Cardiac fibroblast (primary cell): ENCODE results near the gene HS3ST3B1.

Source experiments
- DNase-seq, 2 donors: peaks; one replicate each; pipeline versions ENCODE4 v3.0.0 to v3.0.0-alpha.2; 2010; ENCODE audit warnings: low read depth in 2 of 2
- H3K4me3 ChIP-seq, 2 donors: replicated peaks in 1 of 2; 1 replicate in 1 of 2; 2 replicates in 1 of 2; pipeline ENCODE4 v1.5.1; 2011; ENCODE audit warnings: low read depth in 2 of 2, low read length in 2 of 2, mild to moderate bottlenecking in 2 of 2, moderate library complexity in 1 of 2
- CTCF ChIP-seq: IDR thresholded peaks from one replicate; pipeline ENCODE4 v1.5.1; 2011; ENCODE audit warnings: low read depth, mild to moderate bottlenecking, low read length, inconsistent platforms

Gene HS3ST3B1

GRCh38 chr17:14302431-14303099 is 1.7 kb downstream of the HS3ST3B1 start:
- peak; percentile 84 to 90 for DNase-seq
- H3K4me3 ChIP-seq = peak overlapping the region; percentile 83 to 87
- peak; percentile 53 for TF ChIP-seq CTCF

- no peak for TF ChIP-seq CTCF
- peak in 1 of 2 donors; percentile 26 for DNase-seq
- peak overlapping the region; percentile 66 to 83 for H3K4me3 ChIP-seq
These were observed 2.7 kb downstream of the HS3ST3B1 start for GRCh38 chr17:14303343-14304221.

GRCh38 chr17:14304222-14304772 is 3.4 kb downstream of the HS3ST3B1 start:
- H3K4me3 ChIP-seq = peak overlapping the region; percentile 18 to 83

GRCh38 chr17:14304773-14305517 is 4.1 kb downstream of the HS3ST3B1 start:
- TF ChIP-seq CTCF = no peak
- H3K4me3 ChIP-seq = peak overlapping the region in 1 of 2 donors; percentile 83
- DNase-seq = peak in 1 of 2 donors; percentile 48

More at GRCh38 chr17:14304222-14304772, 3.4 kb downstream of the HS3ST3B1 start:
- no peak for TF ChIP-seq CTCF
- no peak for DNase-seq

- no peak for DNase-seq
- peak overlapping the region in 1 of 2 donors; percentile 3 for H3K4me3 ChIP-seq
- no peak for TF ChIP-seq CTCF
These were observed 5.1 kb downstream of the HS3ST3B1 start for GRCh38 chr17:14305785-14306496.

GRCh38 chr17:14306596-14306995 is 5.7 kb downstream of the HS3ST3B1 start:
- H3K4me3 ChIP-seq = no peak overlapping the region
- no peak for DNase-seq
- no peak for TF ChIP-seq CTCF
